ENCODE results near the gene CTXND1.

- no peak for TF ChIP-seq MAFK (IDR thresholded peaks at IDR 0.05; ENCODE audit: partially characterized antibody)
- TF ChIP-seq NR3C1 (IDR thresholded peaks at IDR 0.05): no peak
- TF ChIP-seq POLR2A (IDR thresholded peaks at IDR 0.05; ENCODE audit: low read length): no peak
- no peak for TF ChIP-seq EP300 (IDR thresholded peaks at IDR 0.05)
- TF ChIP-seq USF2 (IDR thresholded peaks at IDR 0.05): no peak
Measured at GRCh38 chr15:80288131-80288530, 36.1 kb upstream of the CTXND1 start.
